ENCODE results near the gene PTPRJ. TPM values are rescaled to one million over a fixed set of nuclear protein-coding genes. Genes with fewer than 3 reads are reported as not detected.

PTPRJ gene
- total RNA-seq, 6 experiments from 2014 or later = 12.5 to 33.0 (median 19.8) TPM

GRCh38 chr11:48124880-48125279 lies 144.5 kb downstream of the PTPRJ start:
- TF ChIP-seq POLR2A (IDR thresholded peaks at IDR 0.05) = no peak
- TF ChIP-seq CTCF (IDR thresholded peaks at IDR 0.05) = no peak
- intact Hi-C loops (cut with DNase I) = no loop called here
- H3K4me1 ChIP-seq = no peaks in the 10 kb centered on the region
- no peak overlapping the region for H3K27ac ChIP-seq
- H3K36me3 ChIP-seq = peaks cover 0 to 85% (median 15%) of the 10 kb centered on the region in 4 donors
- no CpG with 5 or more reads among the region's 11 CpGs for WGBS (ENCODE audit: insufficient coverage, low coverage, low lambda C conversion rate, missing lambda C conversion rate)
- no peak overlapping the region for H3K4me3 ChIP-seq
- no peaks in the 10 kb centered on the region for H3K27me3 ChIP-seq
- DNase-seq (peak in 1 of 3 donors; percentile 28), ATAC-seq (no peak)
- no peaks in the 10 kb centered on the region for H3K9me3 ChIP-seq

GRCh38 chr11:48125866-48126265 lies 145.5 kb downstream of the PTPRJ start:
- H3K27me3 ChIP-seq = no peaks in the 10 kb centered on the region
- ATAC-seq (no peak), DNase-seq (peak in 1 of 3 donors; percentile 22)
- no peaks in the 10 kb centered on the region for H3K4me1 ChIP-seq
- H3K9me3 ChIP-seq = no peaks in the 10 kb centered on the region
- intact Hi-C loops (cut with DNase I) = no loop called here
- 82% methylated on average over 3 of the region's 6 CpGs for WGBS (ENCODE audit: insufficient coverage, low coverage, low lambda C conversion rate, missing lambda C conversion rate)
- no peak for TF ChIP-seq POLR2A (IDR thresholded peaks at IDR 0.05)
- no peak for TF ChIP-seq CTCF (IDR thresholded peaks at IDR 0.05)
- no peak overlapping the region for H3K27ac ChIP-seq
- no peak overlapping the region for H3K4me3 ChIP-seq
- peaks cover 0 to 88% (median 15%) of the 10 kb centered on the region in 4 donors for H3K36me3 ChIP-seq

GRCh38 chr11:48127521-48128183 lies 147.3 kb downstream of the PTPRJ start:
- no peak for TF ChIP-seq POLR2A (IDR thresholded peaks at IDR 0.05)
- no peak for TF ChIP-seq CTCF (IDR thresholded peaks at IDR 0.05)
- peaks cover 0 to 89% (median 20%) of the 10 kb centered on the region in 4 donors for H3K36me3 ChIP-seq
- 92% methylated on average over 17 of the region's 22 CpGs for WGBS (ENCODE audit: insufficient coverage, low coverage, low lambda C conversion rate, missing lambda C conversion rate)
- no peak overlapping the region for H3K27ac ChIP-seq
- no peak overlapping the region for H3K4me3 ChIP-seq
- no peaks in the 10 kb centered on the region for H3K9me3 ChIP-seq
- H3K27me3 ChIP-seq = no peaks in the 10 kb centered on the region
- ATAC-seq (no peak), DNase-seq (peak in 1 of 3 donors; percentile 6)
- intact Hi-C loops (cut with DNase I) = no loop called here
- H3K4me1 ChIP-seq = no peaks in the 10 kb centered on the region

GRCh38 chr11:48129697-48130395 lies 149.5 kb downstream of the PTPRJ start:
- no peak for DNase-seq
- 48% methylated on average over 3 of the region's 6 CpGs for WGBS (ENCODE audit: insufficient coverage, low coverage, low lambda C conversion rate, missing lambda C conversion rate)
- H3K9me3 ChIP-seq = no peaks in the 10 kb centered on the region
- H3K27me3 ChIP-seq = no peaks in the 10 kb centered on the region
- no peak overlapping the region for H3K27ac ChIP-seq
- ATAC-seq = no peak
- H3K36me3 ChIP-seq = peaks cover 0 to 90% (median 21%) of the 10 kb centered on the region in 4 donors
- H3K4me1 ChIP-seq = no peaks in the 10 kb centered on the region
- TF ChIP-seq CTCF (IDR thresholded peaks at IDR 0.05) (no peak), POLR2A (IDR thresholded peaks at IDR 0.05) (no peak)
- no peak overlapping the region for H3K4me3 ChIP-seq
- intact Hi-C loops (cut with DNase I) = no loop called here

Measured in right lobe of liver (tissue), 6 donors.